Activated naive CD8-positive, alpha-beta T cell (primary cell): ENCODE results near the gene ADGRG7.

Source experiments
- H3K27ac Mint-ChIP-seq: one replicate; pipeline ENCODE4 v1.8.0; 2021; ENCODE audit warnings: mixed read lengths
- H3K27me3 Mint-ChIP-seq: one replicate; pipeline ENCODE4 v1.8.0; 2021; ENCODE audit warnings: mixed read lengths
- H3K36me3 Mint-ChIP-seq: one replicate; pipeline ENCODE4 v1.8.0; 2021; ENCODE audit warnings: mixed read lengths
- H3K4me1 Mint-ChIP-seq: one replicate; pipeline ENCODE4 v1.8.0; 2021; ENCODE audit warnings: low read depth, mixed read lengths
- H3K4me3 Mint-ChIP-seq: one replicate; pipeline ENCODE4 v1.8.0; 2021; ENCODE audit warnings: mild to moderate bottlenecking, mixed read lengths
- H3K9me3 Mint-ChIP-seq: one replicate; pipeline ENCODE4 v1.8.0; 2021; ENCODE audit warnings: low read depth, mixed read lengths

Gene ADGRG7

GRCh38 chr3:100586832-100587231, 22.6 kb upstream of the ADGRG7 start:
- Mint-ChIP-seq H3K27ac (no peak overlapping the region), H3K4me3 (no peak overlapping the region), H3K36me3 (no peaks in the 10 kb centered on the region), H3K9me3 (no peaks in the 10 kb centered on the region), H3K27me3 (no peaks in the 10 kb centered on the region), H3K4me1 (peaks cover 2% of the 10 kb centered on the region)

DNA sequence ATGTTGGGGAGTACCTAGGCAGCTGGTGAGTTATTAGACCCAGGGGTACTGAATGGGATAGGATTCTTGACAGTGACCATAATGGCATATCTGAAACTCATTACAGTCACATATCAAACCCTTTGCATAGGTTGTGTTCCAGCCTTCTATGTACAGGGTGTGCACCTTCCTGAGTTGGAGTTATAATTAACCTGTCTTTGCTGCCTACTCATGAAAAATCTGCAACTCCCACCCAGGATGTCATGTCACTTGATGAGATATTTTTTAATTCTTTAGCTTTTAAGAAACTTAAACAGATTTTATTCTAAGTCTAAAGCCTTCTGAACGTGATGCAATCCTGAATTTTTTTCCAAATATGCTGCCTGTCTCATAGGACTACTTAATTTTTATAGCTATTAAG, 21.1 kb upstream of the ADGRG7 start:
- Mint-ChIP-seq H3K27ac (no peak overlapping the region), H3K4me3 (no peak overlapping the region), H3K36me3 (no peaks in the 10 kb centered on the region), H3K9me3 (no peaks in the 10 kb centered on the region), H3K4me1 (peaks cover 2% of the 10 kb centered on the region), H3K27me3 (no peaks in the 10 kb centered on the region)

DNA sequence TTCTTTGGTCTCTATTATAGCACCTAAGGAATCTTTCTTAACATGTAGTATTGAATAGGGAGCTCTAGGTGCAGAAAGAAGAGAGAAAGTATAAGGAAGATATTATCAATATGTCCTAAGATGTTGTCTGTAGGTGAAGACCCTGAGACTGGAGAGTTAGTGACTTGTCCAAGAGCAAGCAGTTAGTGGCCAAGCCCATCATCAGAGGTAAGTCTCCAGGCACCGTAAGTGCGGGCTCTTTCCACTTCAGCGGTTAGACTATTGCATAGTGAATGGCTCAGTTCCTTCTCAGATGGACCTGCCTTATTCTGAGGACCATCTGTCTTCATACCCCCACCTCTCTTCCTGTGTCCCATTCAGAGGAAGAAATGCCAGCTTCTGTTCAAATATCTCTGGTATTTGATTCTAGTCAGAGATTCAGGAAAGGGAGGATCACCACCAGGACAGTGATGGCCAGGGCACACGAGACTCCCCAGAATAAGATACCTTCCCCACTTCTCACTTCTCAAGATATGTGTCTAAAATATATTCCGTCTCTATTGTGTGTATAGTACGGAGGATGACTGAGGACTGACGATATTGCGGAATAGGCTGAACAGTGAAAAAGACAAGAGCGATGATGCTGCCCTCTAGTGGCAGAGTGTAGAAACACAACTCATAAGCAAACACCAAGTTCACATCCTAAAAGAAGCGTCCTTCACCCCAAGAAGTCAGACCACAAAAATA, 19.1 kb upstream of the ADGRG7 start:
- no peak overlapping the region for H3K27ac Mint-ChIP-seq
- no peaks in the 10 kb centered on the region for H3K27me3 Mint-ChIP-seq
- peak overlapping the region; percentile 1 for H3K4me3 Mint-ChIP-seq
- peaks cover 2% of the 10 kb centered on the region for H3K4me1 Mint-ChIP-seq
- no peaks in the 10 kb centered on the region for H3K36me3 Mint-ChIP-seq
- no peaks in the 10 kb centered on the region for H3K9me3 Mint-ChIP-seq

GRCh38 chr3:100590840-100591147, 18.6 kb upstream of the ADGRG7 start:
- Mint-ChIP-seq H3K36me3 (no peaks in the 10 kb centered on the region), H3K27ac (no peak overlapping the region), H3K4me3 (no peak overlapping the region), H3K9me3 (no peaks in the 10 kb centered on the region), H3K27me3 (no peaks in the 10 kb centered on the region), H3K4me1 (peaks cover 2% of the 10 kb centered on the region)

- Mint-ChIP-seq H3K4me1 (peaks cover 2% of the 10 kb centered on the region), H3K27me3 (no peaks in the 10 kb centered on the region), H3K9me3 (no peaks in the 10 kb centered on the region), H3K27ac (no peak overlapping the region), H3K36me3 (no peaks in the 10 kb centered on the region), H3K4me3 (no peak overlapping the region)
Measured at GRCh38 chr3:100591411-100591810, 18.0 kb upstream of the ADGRG7 start.

GRCh38 chr3:100600181-100601042, 9.0 kb upstream of the ADGRG7 start:
- no peaks in the 10 kb centered on the region for H3K9me3 Mint-ChIP-seq
- H3K36me3 Mint-ChIP-seq = no peaks in the 10 kb centered on the region
- no peak overlapping the region for H3K27ac Mint-ChIP-seq
- no peak overlapping the region for H3K4me3 Mint-ChIP-seq
- peaks cover 3% of the 10 kb centered on the region for H3K27me3 Mint-ChIP-seq
- H3K4me1 Mint-ChIP-seq = peaks cover 16% of the 10 kb centered on the region

- H3K27me3 Mint-ChIP-seq = peaks cover 9% of the 10 kb centered on the region
- peaks cover 16% of the 10 kb centered on the region for H3K4me1 Mint-ChIP-seq
- H3K27ac Mint-ChIP-seq = peak overlapping the region; percentile 0
- no peaks in the 10 kb centered on the region for H3K36me3 Mint-ChIP-seq
- H3K4me3 Mint-ChIP-seq = peak overlapping the region; percentile 11
- no peaks in the 10 kb centered on the region for H3K9me3 Mint-ChIP-seq
Measured at GRCh38 chr3:100602506-100603444, 6.6 kb upstream of the ADGRG7 start.

DNA sequence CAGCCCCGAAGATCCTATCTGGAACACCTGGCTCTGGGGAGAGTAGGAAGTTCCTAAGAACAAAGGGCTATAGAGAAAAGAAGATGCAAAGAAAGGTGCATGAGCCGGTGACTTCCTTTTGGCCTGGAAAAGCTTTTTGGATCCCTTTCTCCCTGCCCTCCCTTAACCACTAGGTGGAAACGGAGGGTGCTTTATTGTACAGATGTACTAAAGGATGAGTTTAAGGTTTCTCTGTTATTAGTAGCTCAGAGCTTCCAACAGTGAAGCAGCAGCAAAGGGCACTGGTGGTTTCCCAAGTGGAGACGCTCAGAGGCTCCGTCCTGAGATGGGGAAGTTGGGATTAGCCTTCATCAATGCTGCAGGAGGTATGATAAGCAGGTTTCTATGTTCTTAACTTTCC, 5.9 kb upstream of the ADGRG7 start:
- H3K27ac Mint-ChIP-seq = peak overlapping the region; percentile 0
- peaks cover 16% of the 10 kb centered on the region for H3K4me1 Mint-ChIP-seq
- no peaks in the 10 kb centered on the region for H3K36me3 Mint-ChIP-seq

DNA sequence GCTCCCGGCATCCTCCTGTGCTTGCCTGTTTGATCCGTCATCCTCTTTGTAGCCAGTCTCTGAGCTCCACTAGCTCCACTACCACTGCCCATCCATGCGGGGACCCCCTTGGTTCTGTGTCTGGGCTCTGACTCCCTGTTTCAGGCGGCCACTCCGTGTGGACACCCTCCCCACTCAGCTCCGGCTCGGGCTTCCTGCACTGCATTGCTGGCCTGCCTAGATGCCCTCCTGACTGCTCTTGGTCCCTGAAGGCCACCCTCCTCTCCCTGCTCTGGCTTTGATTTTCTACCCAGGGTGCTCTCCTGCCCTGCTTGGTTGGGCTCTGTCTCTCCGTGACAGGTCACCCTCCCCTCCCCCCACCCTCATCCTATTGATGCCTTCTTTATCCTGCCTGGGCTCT, 4.0 kb upstream of the ADGRG7 start:
- Mint-ChIP-seq H3K4me3 (no peak overlapping the region), H3K36me3 (no peaks in the 10 kb centered on the region), H3K9me3 (no peaks in the 10 kb centered on the region), H3K27me3 (peaks cover 13% of the 10 kb centered on the region), H3K27ac (no peak overlapping the region), H3K4me1 (peaks cover 19% of the 10 kb centered on the region)

More for the DNA sequence above, 5.9 kb upstream of the ADGRG7 start:
- H3K27me3 Mint-ChIP-seq = peaks cover 10% of the 10 kb centered on the region
- no peaks in the 10 kb centered on the region for H3K9me3 Mint-ChIP-seq
- peak overlapping the region; percentile 11 for H3K4me3 Mint-ChIP-seq

- H3K36me3 Mint-ChIP-seq = no peaks in the 10 kb centered on the region
- peaks cover 17% of the 10 kb centered on the region for H3K4me1 Mint-ChIP-seq
- no peak overlapping the region for H3K4me3 Mint-ChIP-seq
- no peak overlapping the region for H3K27ac Mint-ChIP-seq
- peaks cover 17% of the 10 kb centered on the region for H3K27me3 Mint-ChIP-seq
- no peaks in the 10 kb centered on the region for H3K9me3 Mint-ChIP-seq
Measured at GRCh38 chr3:100606894-100607512, 2.4 kb upstream of the ADGRG7 start.

- no peak overlapping the region for H3K4me3 Mint-ChIP-seq
- H3K27me3 Mint-ChIP-seq = peaks cover 22% of the 10 kb centered on the region
- H3K27ac Mint-ChIP-seq = no peak overlapping the region
- peaks cover 7% of the 10 kb centered on the region for H3K4me1 Mint-ChIP-seq
- H3K9me3 Mint-ChIP-seq = no peaks in the 10 kb centered on the region
- no peaks in the 10 kb centered on the region for H3K36me3 Mint-ChIP-seq
Measured at GRCh38 chr3:100609963-100610362, 562 bp downstream of the ADGRG7 start.

DNA sequence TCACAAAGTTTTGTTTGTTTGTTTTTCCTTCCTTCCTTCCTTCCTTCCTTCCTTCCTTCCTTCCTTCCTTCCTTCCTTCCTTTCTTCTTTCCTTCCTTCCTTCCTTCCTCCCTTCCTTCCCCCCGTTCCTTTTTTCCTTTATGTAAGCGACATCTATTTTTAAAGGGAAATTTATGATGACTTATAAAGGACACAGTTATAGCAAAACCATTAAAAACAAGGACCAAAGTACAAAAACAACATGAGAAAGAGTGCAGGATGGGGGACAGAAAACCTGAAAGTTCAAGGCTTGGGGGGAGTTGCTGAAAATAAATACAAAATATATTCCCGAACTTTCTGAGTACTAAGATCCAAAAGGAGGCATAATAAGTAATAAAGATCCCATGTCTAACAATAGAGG, 1.8 kb downstream of the ADGRG7 start:
- peaks cover 7% of the 10 kb centered on the region for H3K4me1 Mint-ChIP-seq
- H3K27me3 Mint-ChIP-seq = peaks cover 22% of the 10 kb centered on the region
- H3K4me3 Mint-ChIP-seq = no peak overlapping the region
- H3K36me3 Mint-ChIP-seq = no peaks in the 10 kb centered on the region
- H3K27ac Mint-ChIP-seq = no peak overlapping the region
- H3K9me3 Mint-ChIP-seq = no peaks in the 10 kb centered on the region

DNA sequence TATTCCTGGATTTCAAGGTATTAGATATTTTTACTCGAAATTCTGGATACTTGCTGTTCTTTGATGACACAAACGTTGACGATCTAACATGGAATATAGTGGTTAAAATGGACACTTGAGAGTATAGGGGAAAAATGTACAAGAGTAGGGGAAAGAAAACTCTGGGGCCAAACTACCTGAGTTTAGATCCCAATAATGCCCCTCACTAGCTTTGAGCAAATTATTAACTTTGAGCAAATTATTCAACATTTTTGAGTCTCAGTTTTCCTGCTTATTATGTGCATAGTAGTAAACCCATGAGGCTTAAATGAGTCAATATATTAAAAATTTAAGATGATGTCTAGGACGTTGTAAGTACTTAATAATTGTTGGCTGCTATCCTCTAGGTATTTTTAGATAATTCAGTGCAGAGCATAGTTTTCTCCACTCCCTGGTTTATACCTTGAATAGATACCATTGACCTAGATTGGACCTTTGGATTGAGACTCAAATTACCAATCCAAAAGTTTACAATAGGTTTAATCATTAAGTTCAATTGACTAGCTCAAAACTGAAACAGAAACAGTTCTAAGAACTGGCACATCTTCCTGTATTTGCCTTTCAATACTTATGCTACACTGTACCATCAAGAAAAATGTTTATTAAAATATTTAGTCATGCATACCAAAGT, 4.5 kb downstream of the ADGRG7 start:
- Mint-ChIP-seq H3K36me3 (no peaks in the 10 kb centered on the region), H3K4me3 (no peak overlapping the region), H3K27ac (no peak overlapping the region), H3K9me3 (no peaks in the 10 kb centered on the region), H3K27me3 (peaks cover 14% of the 10 kb centered on the region), H3K4me1 (peaks cover 7% of the 10 kb centered on the region)

DNA sequence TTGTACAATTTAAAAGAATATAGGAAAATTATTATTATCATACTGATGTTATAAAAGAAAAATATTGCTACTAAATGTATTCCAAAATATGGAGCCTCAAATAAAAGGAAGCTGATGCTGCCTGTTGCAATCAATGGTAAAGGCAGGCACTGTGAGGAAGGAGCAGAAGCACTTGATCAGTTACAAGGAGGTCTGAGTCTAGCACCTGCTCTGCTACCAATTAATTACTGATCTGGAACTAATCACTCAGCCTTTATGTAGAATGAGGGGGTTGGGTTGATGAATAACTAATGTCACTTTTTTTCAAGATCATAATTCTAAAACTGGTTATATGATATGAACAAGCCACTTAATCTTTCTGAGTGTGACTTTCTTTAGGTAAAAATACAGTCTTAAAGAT, 5.5 kb downstream of the ADGRG7 start:
- no peak overlapping the region for H3K27ac Mint-ChIP-seq
- H3K9me3 Mint-ChIP-seq = no peaks in the 10 kb centered on the region
- H3K4me3 Mint-ChIP-seq = no peak overlapping the region
- H3K4me1 Mint-ChIP-seq = no peaks in the 10 kb centered on the region
- H3K27me3 Mint-ChIP-seq = peaks cover 12% of the 10 kb centered on the region
- H3K36me3 Mint-ChIP-seq = no peaks in the 10 kb centered on the region
